Tibial nerve (tissue), 4 donors: ENCODE data around the gene MAPK8.

ENCODE experiments used
- EP300 ChIP-seq, 2 donors: sonication (generic); formaldehyde crosslinking; IDR thresholded peaks; one replicate each; pipeline ENCODE4 v1.6.1; 2017; ENCODE audit warnings: antibody characterized with exemption in 2 of 2, mild to moderate bottlenecking in 1 of 2
- POLR2A ChIP-seq, 2 donors: fragments of 450-650 bp; IDR thresholded peaks; one replicate each; pipeline ENCODE4 v1.6.1; 2017; ENCODE audit warnings: antibody characterized with exemption in 2 of 2, mild to moderate bottlenecking in 2 of 2, moderate library complexity in 2 of 2
- TF ChIP-seq, protein P1 (sequence below), 5 experiments: fragments of 200-600 bp in 3 of 5; fragments of 450-650 bp in 2 of 5; sonication (generic) in 3 of 5; IDR thresholded peaks; one replicate each; pipeline ENCODE4 v1.5.1; 2016 to 2019; ENCODE audit warnings: antibody characterized with exemption in 5 of 5, mild to moderate bottlenecking in 3 of 5, moderate library complexity in 2 of 5

DNA sequence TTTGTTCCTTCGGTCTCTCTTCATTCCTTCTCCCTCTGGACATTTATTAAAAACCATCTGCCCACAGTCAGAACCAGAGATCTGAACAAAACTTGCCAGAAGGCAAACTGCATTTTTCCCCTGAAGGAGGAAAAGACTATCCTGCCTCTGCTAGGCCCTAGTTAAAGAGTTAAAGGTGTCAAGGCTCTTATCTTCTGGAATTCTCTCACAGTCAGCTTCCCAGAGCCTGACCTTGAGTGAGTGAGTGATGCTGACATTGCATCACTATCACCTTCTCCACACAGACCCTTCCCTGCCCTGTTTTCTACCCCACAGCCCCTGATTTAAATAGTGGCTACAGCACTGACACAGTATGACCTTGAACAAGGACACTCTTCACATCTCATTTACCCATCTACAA, 48.4 kb upstream of the MAPK8 start:
- TF ChIP-seq, protein P1, sequence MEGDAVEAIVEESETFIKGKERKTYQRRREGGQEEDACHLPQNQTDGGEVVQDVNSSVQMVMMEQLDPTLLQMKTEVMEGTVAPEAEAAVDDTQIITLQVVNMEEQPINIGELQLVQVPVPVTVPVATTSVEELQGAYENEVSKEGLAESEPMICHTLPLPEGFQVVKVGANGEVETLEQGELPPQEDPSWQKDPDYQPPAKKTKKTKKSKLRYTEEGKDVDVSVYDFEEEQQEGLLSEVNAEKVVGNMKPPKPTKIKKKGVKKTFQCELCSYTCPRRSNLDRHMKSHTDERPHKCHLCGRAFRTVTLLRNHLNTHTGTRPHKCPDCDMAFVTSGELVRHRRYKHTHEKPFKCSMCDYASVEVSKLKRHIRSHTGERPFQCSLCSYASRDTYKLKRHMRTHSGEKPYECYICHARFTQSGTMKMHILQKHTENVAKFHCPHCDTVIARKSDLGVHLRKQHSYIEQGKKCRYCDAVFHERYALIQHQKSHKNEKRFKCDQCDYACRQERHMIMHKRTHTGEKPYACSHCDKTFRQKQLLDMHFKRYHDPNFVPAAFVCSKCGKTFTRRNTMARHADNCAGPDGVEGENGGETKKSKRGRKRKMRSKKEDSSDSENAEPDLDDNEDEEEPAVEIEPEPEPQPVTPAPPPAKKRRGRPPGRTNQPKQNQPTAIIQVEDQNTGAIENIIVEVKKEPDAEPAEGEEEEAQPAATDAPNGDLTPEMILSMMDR (IDR thresholded peaks at IDR 0.05) = no peak
- no peak for TF ChIP-seq POLR2A (IDR thresholded peaks at IDR 0.05)
- no peak for TF ChIP-seq EP300 (IDR thresholded peaks at IDR 0.05)
